CD1c-positive myeloid dendritic cell (primary cell): ENCODE measurements around the gene WWOX.

ENCODE experiments used
- DNase-seq: peaks from one replicate; pipeline ENCODE4 v3.0.0-alpha.2; 2016; ENCODE audit errors: extremely low spot score

WWOX gene

GRCh38 chr16:78465730-78466129 is 366.3 kb downstream of the WWOX start:
- no peak for DNase-seq

- DNase-seq, result no peak
Observed at GRCh38 chr16:78469787-78470186, 370.3 kb downstream of the WWOX start.

- no peak for DNase-seq
Observed at GRCh38 chr16:78473031-78473699, 373.7 kb downstream of the WWOX start.

GRCh38 chr16:78474762-78475161 is 375.3 kb downstream of the WWOX start:
- no peak for DNase-seq

- no peak for DNase-seq
Observed at GRCh38 chr16:78476615-78477014, 377.2 kb downstream of the WWOX start.

GRCh38 chr16:78478267-78478861 is 378.9 kb downstream of the WWOX start:
- DNase-seq, result peak; percentile 5

GRCh38 chr16:78479723-78480122 is 380.3 kb downstream of the WWOX start:
- DNase-seq, result no peak

GRCh38 chr16:78480588-78480987 is 381.1 kb downstream of the WWOX start:
- DNase-seq, result no peak

GRCh38 chr16:78483124-78483992 is 383.9 kb downstream of the WWOX start:
- DNase-seq, result no peak

GRCh38 chr16:78484509-78485058 is 385.1 kb downstream of the WWOX start:
- DNase-seq, result no peak

GRCh38 chr16:78485188-78485916 is 385.9 kb downstream of the WWOX start:
- no peak for DNase-seq

GRCh38 chr16:78485917-78486257 is 386.4 kb downstream of the WWOX start:
- DNase-seq, result no peak

- DNase-seq, result no peak
Observed at GRCh38 chr16:78487471-78487870, 388.0 kb downstream of the WWOX start.

- DNase-seq, result no peak
Observed at GRCh38 chr16:78489072-78489471, 389.6 kb downstream of the WWOX start.

- DNase-seq, result no peak
Observed at GRCh38 chr16:78489631-78490030, 390.2 kb downstream of the WWOX start.

- no peak for DNase-seq
Observed at GRCh38 chr16:78490431-78490830, 391.0 kb downstream of the WWOX start.

GRCh38 chr16:78490847-78491246 is 391.4 kb downstream of the WWOX start:
- DNase-seq, result no peak

- DNase-seq, result no peak
Observed at GRCh38 chr16:78493573-78493972, 394.1 kb downstream of the WWOX start.

GRCh38 chr16:78494105-78494504 is 394.7 kb downstream of the WWOX start:
- DNase-seq, result no peak

GRCh38 chr16:78494674-78495073 is 395.2 kb downstream of the WWOX start:
- no peak for DNase-seq

- no peak for DNase-seq
Observed at GRCh38 chr16:78496189-78496588, 396.7 kb downstream of the WWOX start.

- no peak for DNase-seq
Observed at GRCh38 chr16:78499399-78499798, 399.9 kb downstream of the WWOX start.
